Tibial artery (tissue), 4 donors: ENCODE results near the gene BAZ1B.
"Not testable (repeated sequence)": the region's sequence is repeated elsewhere in the genome, so short reads cannot be mapped to it uniquely, and the experiment has no call there.

Experiments used
- DNase-seq, 2 donors: peaks; one replicate each; pipeline ENCODE4 v3.0.0-alpha.2; 2019
- H3K27ac ChIP-seq, 2 donors: fragments of 200-600 bp; sonication (generic) in 1 of 2; 1 replicate in 1 of 2; 2 replicates in 1 of 2; pipeline ENCODE4 v1.5.1; 2018 to 2019; ENCODE audit warnings: mild to moderate bottlenecking in 1 of 2
- H3K27me3 ChIP-seq, 2 donors: fragments of 200-600 bp; sonication (generic) in 1 of 2; one replicate each; pipeline versions ENCODE4 v1.5.1 to v1.6.0; 2016 to 2019
- H3K36me3 ChIP-seq, 3 donors: fragments of 200-600 bp; sonication (generic) in 2 of 3; one replicate each; pipeline ENCODE4 v1.5.1; 2016 to 2019; ENCODE audit warnings: mild to moderate bottlenecking in 2 of 3
- H3K4me1 ChIP-seq, 4 donors: fragments of 200-600 bp; sonication (generic) in 2 of 4; 1 replicate in 3 of 4; 2 replicates in 1 of 4; pipeline ENCODE4 v1.5.1; 2016 to 2019
- H3K4me3 ChIP-seq, 2 donors: fragments of 200-600 bp; sonication (generic) in 1 of 2; 1 replicate in 1 of 2; 2 replicates in 1 of 2; pipeline ENCODE4 v1.5.1; 2018 to 2019; ENCODE audit warnings: mild to moderate bottlenecking in 2 of 2
- H3K9me3 ChIP-seq, 3 donors: fragments of 200-600 bp; sonication (generic) in 1 of 3; one replicate each; pipeline ENCODE4 v1.5.1; 2016 to 2019
- CTCF ChIP-seq, 2 experiments: fragments of 200-600 bp in 1 of 2; fragments of 450-650 bp in 1 of 2; IDR thresholded peaks; one replicate each; pipeline ENCODE4 v1.5.1; 2017 to 2019; ENCODE audit warnings: antibody characterized with exemption in 2 of 2, mild to moderate bottlenecking in 1 of 2, moderate library complexity in 1 of 2
- intact Hi-C: fragments of 100-400 bp; cut with DNase I; formaldehyde crosslinking; loops from one replicate; pipeline ENCODE4 v1.15.0; 2023; ENCODE audit warnings: low total_unique reads

The BAZ1B gene

GRCh38 chr7:73567140-73567539 is 45.0 kb upstream of the BAZ1B start:
- Histone ChIP-seq H3K27ac (no peak overlapping the region), H3K9me3 (no peaks in the 10 kb centered on the region), H3K4me3 (no peak overlapping the region), H3K4me1 (peaks cover 0 to 3% (median 0%) of the 10 kb centered on the region in 4 donors), H3K36me3 (peaks cover 29 to 33% (median 31%) of the 10 kb centered on the region in 3 donors), H3K27me3 (no peaks in the 10 kb centered on the region)
- TF ChIP-seq CTCF (IDR thresholded peaks at IDR 0.05) = no peak
- intact Hi-C loops = no loop called here
- DNase-seq = no peak

- DNase-seq, H3K4me3 ChIP-seq, H3K27ac ChIP-seq, H3K9me3 ChIP-seq, H3K27me3 ChIP-seq, intact Hi-C loops, H3K4me1 ChIP-seq: not testable (repeated sequence)
- H3K36me3 ChIP-seq = peaks cover 22 to 25% (median 24%) of the 10 kb centered on the region in 3 donors
Measured at GRCh38 chr7:73566431-73566830, 44.3 kb upstream of the BAZ1B start.

GRCh38 chr7:73565675-73566340 is 43.7 kb upstream of the BAZ1B start:
- Histone ChIP-seq H3K4me1 (peaks cover 0 to 3% (median 0%) of the 10 kb centered on the region in 4 donors), H3K36me3 (peaks cover 15 to 19% (median 18%) of the 10 kb centered on the region in 3 donors), H3K4me3 (peak overlapping the region in 1 of 2 donors; percentile 19), H3K9me3 (no peaks in the 10 kb centered on the region), H3K27me3 (no peaks in the 10 kb centered on the region), H3K27ac (no peak overlapping the region)
- TF ChIP-seq CTCF (IDR thresholded peaks at IDR 0.05) = no peak
- intact Hi-C loops = no loop called here
- no peak for DNase-seq

- no peaks in the 10 kb centered on the region for H3K9me3 ChIP-seq
- no peaks in the 10 kb centered on the region for H3K36me3 ChIP-seq
- no peak for TF ChIP-seq CTCF (IDR thresholded peaks at IDR 0.05)
- no peak overlapping the region for H3K4me3 ChIP-seq
- H3K27me3 ChIP-seq = no peaks in the 10 kb centered on the region
- intact Hi-C loops = loop anchor here (2.0 kb wide), 1 partner anchor 17 kb away; no protein-coding TSS in a partner anchor
- no peak overlapping the region for H3K27ac ChIP-seq
- peaks cover 0 to 17% (median 14%) of the 10 kb centered on the region in 4 donors for H3K4me1 ChIP-seq
- no peak for DNase-seq
Measured at GRCh38 chr7:73560109-73560835, 38.2 kb upstream of the BAZ1B start.

GRCh38 chr7:73557397-73558257 is 35.5 kb upstream of the BAZ1B start, which contains the start of gene BCL7B:
Gene BCL7B (minus strand): TSS chr7:73557690. CDS start chr7:73557578, 112 bp downstream.
- no peaks in the 10 kb centered on the region for H3K9me3 ChIP-seq
- H3K27me3 ChIP-seq = no peaks in the 10 kb centered on the region
- peak within 1 kb of the TSS; percentile 74 to 94 for H3K4me3 ChIP-seq
- peaks cover 0 to 27% (median 19%) of the 10 kb centered on the region in 4 donors for H3K4me1 ChIP-seq
- intact Hi-C loops = no loop called here
- no peak for TF ChIP-seq CTCF (IDR thresholded peaks at IDR 0.05)
- peaks cover 0 to 23% (median 6%) of the 10 kb centered on the region in 3 donors for H3K36me3 ChIP-seq
- peak within 1 kb of the TSS; percentile 90 to 100 for H3K27ac ChIP-seq
- peak; percentile 41 to 82 for DNase-seq
